ENCODE results near the gene MYLIP. TPM values are rescaled to one million over a fixed set of nuclear protein-coding genes. Genes with fewer than 3 reads are reported as not detected.

The MYLIP gene
- polyA plus RNA-seq, 3 donors, result 19.9 to 84.0 (median 28.0) TPM

- WGBS (ENCODE audit: insufficient coverage), result 100% methylated on average over 3 of the region's 6 CpGs
- no peak for TF ChIP-seq CTCF (IDR thresholded peaks at IDR 0.05)
- intact Hi-C loops (cut with micrococcal nuclease), result no loop called here
- H3K4me3 Mint-ChIP-seq, result no peak overlapping the region
- Histone ChIP-seq H3K27ac (ENCODE audit: low read depth in 1 of 2, low read length in 2 of 2) (no peak overlapping the region), H3K9ac (ENCODE audit: insufficient read depth, low read length, poor library complexity, severe bottlenecking) (no peak overlapping the region), H3K36me3 (replicated peaks in 1 of 2; ENCODE audit: control insufficient read depth in 1 of 2, insufficient read depth in 2 of 2, low read length in 2 of 2) (no peaks in the 10 kb centered on the region), H3K27me3 (ENCODE audit: control insufficient read depth in 2 of 2, insufficient read depth in 2 of 2, low read length in 2 of 2) (no peaks in the 10 kb centered on the region), H3K4me2 (replicated peaks; ENCODE audit: extremely low read depth, low read length, poor library complexity, severe bottlenecking) (no peak overlapping the region), H4K20me1 (ENCODE audit: insufficient read depth, low read length) (no peaks in the 10 kb centered on the region), H2AFZ (ENCODE audit: insufficient read depth, low read depth, low read length, poor library complexity, severe bottlenecking) (no peak overlapping the region), H3K9me3 (replicated peaks in 1 of 2; ENCODE audit: control insufficient read depth in 1 of 2, insufficient read depth in 1 of 2, low read length in 2 of 2) (no peaks in the 10 kb centered on the region), H3K4me1 (ENCODE audit: control insufficient read depth in 1 of 2, insufficient read depth in 2 of 2, low read length in 2 of 2) (peaks cover 21 to 29% of the 10 kb centered on the region in 2 donors), H3K79me2 (ENCODE audit: insufficient read depth, low read length) (no peaks in the 10 kb centered on the region), H3K4me3 (replicated peaks in 1 of 3; ENCODE audit: low read depth in 2 of 3, low read length in 3 of 3) (no peak overlapping the region)
- H3K27ac Mint-ChIP-seq, result no peak overlapping the region
- H3K27me3 Mint-ChIP-seq (ENCODE audit: low read depth in 3 of 3), result peaks cover 0 to 2% (median 0%) of the 10 kb centered on the region in 3 donors
- H3K4me1 Mint-ChIP-seq, result peaks cover 33% of the 10 kb centered on the region
- no peaks in the 10 kb centered on the region for H3K36me3 Mint-ChIP-seq
- no peak for DNase-seq
- H3K9me3 Mint-ChIP-seq, result peaks cover 0 to 2% (median 1%) of the 10 kb centered on the region in 7 donors
These were observed 39.4 kb upstream of the MYLIP start for GRCh38 chr6:16089232-16090062.

- peak overlapping the region in 1 of 7 donors; percentile 12 for H3K27ac Mint-ChIP-seq
- peaks cover 0 to 2% (median 0%) of the 10 kb centered on the region in 3 donors for H3K27me3 Mint-ChIP-seq (ENCODE audit: low read depth in 3 of 3)
- no peak overlapping the region for H3K4me3 Mint-ChIP-seq
- H4K20me1 ChIP-seq (ENCODE audit: insufficient read depth, low read length), result no peaks in the 10 kb centered on the region
- H3K4me2 ChIP-seq (replicated peaks; ENCODE audit: extremely low read depth, low read length, poor library complexity, severe bottlenecking), result no peak overlapping the region
- H2AFZ ChIP-seq (ENCODE audit: insufficient read depth, low read depth, low read length, poor library complexity, severe bottlenecking), result no peak overlapping the region
- no peaks in the 10 kb centered on the region for H3K79me2 ChIP-seq (ENCODE audit: insufficient read depth, low read length)
- H3K9me3 ChIP-seq (replicated peaks in 1 of 2; ENCODE audit: control insufficient read depth in 1 of 2, insufficient read depth in 1 of 2, low read length in 2 of 2), result no peaks in the 10 kb centered on the region
- peaks cover 21 to 29% of the 10 kb centered on the region in 2 donors for H3K4me1 ChIP-seq (ENCODE audit: control insufficient read depth in 1 of 2, insufficient read depth in 2 of 2, low read length in 2 of 2)
- H3K4me3 ChIP-seq (replicated peaks in 1 of 3; ENCODE audit: low read depth in 2 of 3, low read length in 3 of 3), result no peak overlapping the region
- H3K9ac ChIP-seq (ENCODE audit: insufficient read depth, low read length, poor library complexity, severe bottlenecking), result no peak overlapping the region
- H3K36me3 ChIP-seq (replicated peaks in 1 of 2; ENCODE audit: control insufficient read depth in 1 of 2, insufficient read depth in 2 of 2, low read length in 2 of 2), result no peaks in the 10 kb centered on the region
- intact Hi-C loops (cut with micrococcal nuclease), result no loop called here
- no peak for TF ChIP-seq CTCF (IDR thresholded peaks at IDR 0.05)
- DNase-seq, result no peak
- H3K27ac ChIP-seq (ENCODE audit: low read depth in 1 of 2, low read length in 2 of 2), result no peak overlapping the region
- H3K36me3 Mint-ChIP-seq, result no peaks in the 10 kb centered on the region
- peaks cover 0 to 2% (median 1%) of the 10 kb centered on the region in 7 donors for H3K9me3 Mint-ChIP-seq
- H3K27me3 ChIP-seq (ENCODE audit: control insufficient read depth in 2 of 2, insufficient read depth in 2 of 2, low read length in 2 of 2), result no peaks in the 10 kb centered on the region
- H3K4me1 Mint-ChIP-seq, result peaks cover 33% of the 10 kb centered on the region
- WGBS (ENCODE audit: insufficient coverage), result 100% methylated on average over 1 of the region's 1 CpG
These were observed 38.4 kb upstream of the MYLIP start for GRCh38 chr6:16090452-16090851.
